ENCODE results near the gene HIF1A.

DNA sequence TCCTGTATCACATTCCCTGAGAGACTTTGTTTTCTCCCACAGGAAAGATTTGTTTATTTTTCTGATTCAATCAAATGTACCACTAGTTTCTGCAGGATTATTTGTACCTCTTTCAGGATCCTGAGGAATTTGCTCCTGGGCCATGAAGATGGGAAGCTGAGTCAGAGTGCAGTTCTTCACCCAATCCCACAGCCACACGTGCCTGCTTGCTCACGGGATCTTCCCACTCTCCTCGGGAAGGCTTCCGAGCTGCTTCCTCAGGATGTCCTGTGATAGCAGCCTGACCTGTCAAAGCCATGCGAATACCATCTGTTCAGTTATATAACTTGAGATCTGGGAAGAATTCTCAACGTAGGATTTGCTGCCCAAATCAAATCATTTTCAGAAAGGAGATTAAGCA, 41.8 kb upstream of the HIF1A start:
- TF ChIP-seq, protein P1, sequence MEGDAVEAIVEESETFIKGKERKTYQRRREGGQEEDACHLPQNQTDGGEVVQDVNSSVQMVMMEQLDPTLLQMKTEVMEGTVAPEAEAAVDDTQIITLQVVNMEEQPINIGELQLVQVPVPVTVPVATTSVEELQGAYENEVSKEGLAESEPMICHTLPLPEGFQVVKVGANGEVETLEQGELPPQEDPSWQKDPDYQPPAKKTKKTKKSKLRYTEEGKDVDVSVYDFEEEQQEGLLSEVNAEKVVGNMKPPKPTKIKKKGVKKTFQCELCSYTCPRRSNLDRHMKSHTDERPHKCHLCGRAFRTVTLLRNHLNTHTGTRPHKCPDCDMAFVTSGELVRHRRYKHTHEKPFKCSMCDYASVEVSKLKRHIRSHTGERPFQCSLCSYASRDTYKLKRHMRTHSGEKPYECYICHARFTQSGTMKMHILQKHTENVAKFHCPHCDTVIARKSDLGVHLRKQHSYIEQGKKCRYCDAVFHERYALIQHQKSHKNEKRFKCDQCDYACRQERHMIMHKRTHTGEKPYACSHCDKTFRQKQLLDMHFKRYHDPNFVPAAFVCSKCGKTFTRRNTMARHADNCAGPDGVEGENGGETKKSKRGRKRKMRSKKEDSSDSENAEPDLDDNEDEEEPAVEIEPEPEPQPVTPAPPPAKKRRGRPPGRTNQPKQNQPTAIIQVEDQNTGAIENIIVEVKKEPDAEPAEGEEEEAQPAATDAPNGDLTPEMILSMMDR (IDR thresholded peaks at IDR 0.05): no peak
- no peak for TF ChIP-seq EZH2 (IDR thresholded peaks at IDR 0.05; ENCODE audit: borderline replicate concordance, insufficient read depth, low read depth, low read length, poor library complexity, severe bottlenecking)

Measured in B cell (primary cell).